Measurements from ENCODE around the gene TWF2.

- TF ChIP-seq, protein P1, sequence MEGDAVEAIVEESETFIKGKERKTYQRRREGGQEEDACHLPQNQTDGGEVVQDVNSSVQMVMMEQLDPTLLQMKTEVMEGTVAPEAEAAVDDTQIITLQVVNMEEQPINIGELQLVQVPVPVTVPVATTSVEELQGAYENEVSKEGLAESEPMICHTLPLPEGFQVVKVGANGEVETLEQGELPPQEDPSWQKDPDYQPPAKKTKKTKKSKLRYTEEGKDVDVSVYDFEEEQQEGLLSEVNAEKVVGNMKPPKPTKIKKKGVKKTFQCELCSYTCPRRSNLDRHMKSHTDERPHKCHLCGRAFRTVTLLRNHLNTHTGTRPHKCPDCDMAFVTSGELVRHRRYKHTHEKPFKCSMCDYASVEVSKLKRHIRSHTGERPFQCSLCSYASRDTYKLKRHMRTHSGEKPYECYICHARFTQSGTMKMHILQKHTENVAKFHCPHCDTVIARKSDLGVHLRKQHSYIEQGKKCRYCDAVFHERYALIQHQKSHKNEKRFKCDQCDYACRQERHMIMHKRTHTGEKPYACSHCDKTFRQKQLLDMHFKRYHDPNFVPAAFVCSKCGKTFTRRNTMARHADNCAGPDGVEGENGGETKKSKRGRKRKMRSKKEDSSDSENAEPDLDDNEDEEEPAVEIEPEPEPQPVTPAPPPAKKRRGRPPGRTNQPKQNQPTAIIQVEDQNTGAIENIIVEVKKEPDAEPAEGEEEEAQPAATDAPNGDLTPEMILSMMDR (conservative IDR thresholded peaks at IDR 0.05; ENCODE audit: low read length), result no peak
- no peak for TF ChIP-seq EZH2phosphoT487 (IDR thresholded peaks at IDR 0.05; ENCODE audit: borderline replicate concordance)
These were observed 11.2 kb downstream of the TWF2 start for GRCh38 chr3:52227766-52228165.
